NCI-H2107 (cell line): ENCODE measurements around the gene NTN5.
"Not testable (repeated sequence)": the region's sequence is repeated elsewhere in the genome, so short reads cannot be mapped to it uniquely, and the experiment has no call there.

Source experiments
- DNase-seq: peaks from one replicate; lab custom pipeline; 2025; lab: John Stamatoyannopoulos, UW

Gene NTN5, protein sequence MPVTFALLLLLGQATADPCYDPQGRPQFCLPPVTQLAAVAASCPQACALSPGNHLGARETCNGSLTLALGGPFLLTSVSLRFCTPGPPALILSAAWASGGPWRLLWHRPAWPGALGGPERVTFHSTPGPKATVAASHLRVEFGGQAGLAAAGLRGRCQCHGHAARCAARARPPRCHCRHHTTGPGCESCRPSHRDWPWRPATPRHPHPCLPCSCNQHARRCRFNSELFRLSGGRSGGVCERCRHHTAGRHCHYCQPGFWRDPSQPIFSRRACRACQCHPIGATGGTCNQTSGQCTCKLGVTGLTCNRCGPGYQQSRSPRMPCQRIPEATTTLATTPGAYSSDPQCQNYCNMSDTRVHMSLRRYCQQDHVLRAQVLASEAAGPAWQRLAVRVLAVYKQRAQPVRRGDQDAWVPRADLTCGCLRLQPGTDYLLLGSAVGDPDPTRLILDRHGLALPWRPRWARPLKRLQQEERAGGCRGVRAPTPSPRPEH

GRCh38 chr19:48672994-48673393 lies at the start of gene NTN5:
Gene NTN5 (minus strand): TSS chr19:48673017. CDS start chr19:48670986, 2,031 bp downstream.
- no peak for DNase-seq

DNA sequence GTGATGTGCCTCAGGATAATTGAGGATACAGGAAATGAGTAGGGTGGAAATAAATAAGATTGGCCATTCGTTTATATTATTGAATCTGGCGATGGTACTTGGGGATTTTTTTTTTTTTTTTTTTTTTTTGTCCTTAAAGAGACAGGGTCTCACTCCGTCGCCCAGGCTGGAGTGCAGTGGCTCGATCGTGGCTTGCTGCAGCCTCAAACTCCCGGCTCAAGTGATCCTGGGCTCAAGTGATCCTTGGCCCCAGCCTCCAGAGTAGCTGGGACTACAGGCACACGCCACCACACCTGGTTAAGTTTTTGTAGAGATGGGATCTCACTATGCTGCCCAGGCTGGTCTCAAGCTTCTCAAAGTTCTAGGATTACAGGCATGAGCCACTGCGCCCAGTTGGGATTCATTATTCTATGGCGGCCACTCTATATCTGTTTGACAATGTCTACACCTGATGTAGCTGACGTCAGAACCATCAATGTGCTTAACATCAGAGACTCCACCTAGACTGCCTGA lies 49.4 kb upstream of the NTN5 start:
- no peak for DNase-seq

DNA sequence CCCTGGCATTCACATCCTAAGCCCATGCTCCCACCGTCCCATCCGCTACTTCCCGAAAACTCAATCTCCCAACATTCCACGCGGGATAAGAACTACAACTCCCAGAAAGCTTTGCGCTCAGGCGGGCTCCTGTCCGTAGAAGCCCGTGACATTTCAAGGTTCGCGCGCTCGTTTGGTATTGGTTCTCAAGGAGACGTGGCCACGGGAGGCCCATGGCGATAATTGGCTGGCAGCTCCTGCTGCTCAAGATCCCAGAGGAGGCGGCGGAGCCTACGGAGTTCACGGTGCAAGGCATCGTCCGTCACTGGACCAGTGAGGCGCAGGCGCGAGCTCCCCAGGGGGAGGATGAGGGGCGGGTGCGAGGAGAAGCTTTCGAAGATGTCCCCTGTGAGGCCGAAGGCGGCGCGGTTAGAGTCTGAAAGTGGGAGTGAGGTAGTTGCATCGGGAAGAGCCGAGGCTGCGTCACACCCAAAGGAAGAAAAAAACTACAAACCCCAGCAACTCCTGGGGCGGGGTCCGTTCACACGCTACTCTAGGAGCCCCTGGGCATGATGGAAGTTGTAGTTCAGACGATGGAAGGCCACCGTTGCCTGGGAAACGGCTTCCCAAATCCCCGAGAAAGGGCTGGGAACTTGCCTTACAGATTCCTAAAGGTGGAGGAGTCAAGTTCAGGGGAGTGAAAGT lies 47.9 kb upstream of the NTN5 start:
- DNase-seq, result peak; percentile 96

- no peak for DNase-seq
These were observed 47.4 kb upstream of the NTN5 start for GRCh38 chr19:48720251-48720612.

DNA sequence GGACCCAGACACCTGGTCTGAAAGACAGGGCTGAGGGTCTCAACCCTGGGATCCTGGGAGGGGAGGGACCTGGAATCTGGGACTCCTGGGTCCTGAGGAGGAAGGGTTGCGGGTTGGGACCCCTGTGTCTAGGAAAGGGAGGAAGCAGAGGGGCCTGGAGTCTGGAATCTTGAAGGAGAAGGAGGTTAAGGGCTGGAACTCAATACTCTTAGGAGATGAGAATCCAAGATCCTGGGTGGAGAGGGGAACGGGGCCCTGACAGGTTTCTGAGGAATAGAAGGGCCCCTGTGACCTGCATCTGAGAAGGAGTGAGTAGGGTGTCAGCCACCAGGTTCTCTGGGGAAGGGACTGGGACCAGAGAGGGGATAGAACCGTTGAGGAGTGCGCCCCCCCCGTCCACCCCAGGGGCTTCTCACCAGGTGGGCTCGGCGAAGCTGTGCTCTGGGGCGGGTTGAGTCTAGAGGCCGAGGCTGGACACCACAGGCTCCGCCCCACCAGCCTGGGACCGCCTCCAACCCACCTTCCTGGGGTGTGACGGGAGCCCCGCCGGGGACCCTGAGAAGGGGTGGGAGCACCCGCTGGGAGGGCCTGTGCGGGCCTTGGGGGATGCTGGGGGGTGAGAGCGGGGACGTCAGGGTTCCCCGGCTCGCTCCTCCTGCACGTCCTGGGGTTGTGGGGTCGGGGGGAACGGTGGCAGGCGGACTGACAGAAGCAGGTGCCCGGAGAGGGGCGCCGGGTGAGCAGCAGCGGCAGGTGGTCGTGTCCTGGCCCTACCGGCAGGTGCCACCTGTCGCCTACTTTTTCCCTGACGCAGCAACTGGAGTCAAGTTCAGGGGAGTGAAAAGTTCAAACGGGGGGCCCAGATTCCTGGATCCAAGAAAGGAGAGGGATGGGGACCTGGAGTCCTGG lies 46.7 kb upstream of the NTN5 start, which contains the start of gene MAMSTR:
TSS of gene MAMSTR (minus strand) at position 463 of the 909 bp plus-strand sequence. CDS start 694 bp downstream, outside the sequence.
- no peak for DNase-seq

DNA sequence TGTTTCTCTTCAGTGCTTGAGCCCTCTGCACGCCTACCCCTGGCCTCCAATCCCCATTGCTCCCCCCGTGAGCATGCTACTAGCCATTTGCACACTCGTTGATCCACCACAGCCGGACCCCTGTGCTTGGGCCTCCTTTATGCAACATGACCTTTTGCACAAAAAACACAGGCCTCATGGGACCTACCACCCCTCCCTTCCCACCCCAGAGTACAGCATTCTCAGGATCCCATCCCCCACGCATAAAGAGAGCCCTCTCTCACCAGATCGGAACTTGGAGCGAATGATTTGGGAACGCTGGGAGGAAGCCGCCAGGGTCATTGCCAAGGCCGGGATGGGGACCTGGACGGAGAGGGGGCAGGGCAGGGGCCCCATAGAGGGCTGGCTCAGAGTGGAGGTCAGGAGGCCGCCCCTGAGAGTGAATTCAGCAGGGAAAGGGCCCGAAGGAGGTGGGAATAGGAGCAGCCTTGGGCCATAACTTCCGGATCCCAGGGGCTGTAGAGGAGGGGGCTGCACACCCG lies 46.0 kb upstream of the NTN5 start:
- no peak for DNase-seq

GRCh38 chr19:48718106-48718505 lies 45.3 kb upstream of the NTN5 start:
- DNase-seq, result not testable (repeated sequence)

DNA sequence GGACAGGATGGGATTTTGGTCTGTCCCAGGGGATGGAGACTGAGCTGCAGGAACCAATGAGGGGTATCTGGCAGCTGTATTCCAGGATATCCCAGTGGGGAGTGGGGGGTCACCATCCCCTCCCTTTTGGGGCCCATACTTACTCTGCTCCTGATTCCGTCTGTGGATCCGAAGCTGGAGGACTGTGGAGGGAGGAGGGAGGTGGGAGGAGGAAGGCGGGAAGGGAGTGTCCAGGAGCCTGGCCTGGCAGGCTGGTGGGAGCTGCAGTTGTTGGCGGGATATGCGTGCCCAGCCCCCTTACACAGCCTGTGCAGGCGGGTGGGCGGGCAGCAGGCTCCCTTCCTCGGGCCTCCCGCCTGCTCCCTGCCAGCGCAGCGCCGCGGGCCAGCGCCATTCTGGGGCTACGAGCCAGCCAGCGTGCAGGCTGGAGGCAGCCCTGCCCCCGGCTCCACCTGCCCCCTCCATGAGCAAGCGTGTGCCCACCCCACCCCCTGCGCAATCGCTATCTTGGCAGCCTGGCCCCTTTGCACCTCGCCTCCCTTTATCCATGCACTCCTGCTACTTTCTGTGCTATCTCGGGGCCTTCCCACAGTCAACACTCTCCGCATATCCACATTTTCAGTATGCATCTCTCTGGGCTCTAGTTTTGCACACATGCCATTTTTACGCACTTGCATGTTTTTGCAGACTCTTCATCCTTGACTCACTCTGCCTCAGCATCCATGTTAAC lies 43.9 kb upstream of the NTN5 start:
- DNase-seq, result no peak

- no peak for DNase-seq
These were observed 42.9 kb upstream of the NTN5 start for GRCh38 chr19:48715681-48716171.

DNA sequence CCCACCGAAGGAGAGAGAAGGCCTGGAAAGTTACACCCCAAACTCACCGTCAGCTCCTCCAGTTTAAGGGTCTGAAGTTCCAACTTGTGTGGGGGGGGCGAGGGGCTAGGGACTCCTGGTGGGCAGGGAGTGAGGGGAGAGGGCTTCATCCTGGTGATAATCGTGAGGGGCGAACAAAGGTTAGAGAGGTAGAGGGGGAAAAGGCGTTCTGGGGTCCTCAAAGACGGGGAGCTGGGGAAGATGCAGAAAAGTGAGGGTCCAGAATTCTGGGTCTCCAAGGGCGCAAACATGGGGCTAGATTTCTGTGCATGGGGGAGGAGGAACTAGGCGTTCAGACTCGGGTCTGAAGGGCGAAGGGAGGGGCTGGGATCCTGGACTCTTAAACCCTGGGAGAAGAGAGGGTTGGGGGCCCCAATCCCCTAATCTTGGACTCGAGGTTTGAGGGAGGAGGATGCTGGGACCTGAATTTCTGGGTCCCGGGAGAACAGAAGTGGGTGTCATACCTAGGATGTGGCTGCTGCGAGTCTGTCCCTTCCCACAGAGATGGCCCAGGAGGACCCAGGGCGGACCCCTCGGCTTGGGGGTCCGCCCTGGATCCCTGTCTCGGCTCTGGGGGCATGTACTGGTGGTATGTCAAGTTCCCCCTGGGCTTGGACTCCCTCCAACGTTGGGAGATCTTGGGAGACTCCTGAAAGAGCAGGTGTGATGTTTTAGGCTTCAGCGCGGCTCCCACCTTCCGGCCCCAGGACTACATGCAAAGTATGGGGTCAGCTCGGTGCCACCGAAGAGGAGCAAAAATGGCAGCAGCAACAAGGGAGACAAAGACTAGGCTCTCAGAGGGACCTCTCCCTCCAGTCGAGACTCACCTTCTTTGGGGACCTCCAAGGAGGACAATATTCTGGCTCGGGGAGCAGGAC lies 42.2 kb upstream of the NTN5 start:
- DNase-seq, result no peak

GRCh38 chr19:48713864-48714755 lies 41.3 kb upstream of the NTN5 start:
- DNase-seq, result peak; percentile 97

DNA sequence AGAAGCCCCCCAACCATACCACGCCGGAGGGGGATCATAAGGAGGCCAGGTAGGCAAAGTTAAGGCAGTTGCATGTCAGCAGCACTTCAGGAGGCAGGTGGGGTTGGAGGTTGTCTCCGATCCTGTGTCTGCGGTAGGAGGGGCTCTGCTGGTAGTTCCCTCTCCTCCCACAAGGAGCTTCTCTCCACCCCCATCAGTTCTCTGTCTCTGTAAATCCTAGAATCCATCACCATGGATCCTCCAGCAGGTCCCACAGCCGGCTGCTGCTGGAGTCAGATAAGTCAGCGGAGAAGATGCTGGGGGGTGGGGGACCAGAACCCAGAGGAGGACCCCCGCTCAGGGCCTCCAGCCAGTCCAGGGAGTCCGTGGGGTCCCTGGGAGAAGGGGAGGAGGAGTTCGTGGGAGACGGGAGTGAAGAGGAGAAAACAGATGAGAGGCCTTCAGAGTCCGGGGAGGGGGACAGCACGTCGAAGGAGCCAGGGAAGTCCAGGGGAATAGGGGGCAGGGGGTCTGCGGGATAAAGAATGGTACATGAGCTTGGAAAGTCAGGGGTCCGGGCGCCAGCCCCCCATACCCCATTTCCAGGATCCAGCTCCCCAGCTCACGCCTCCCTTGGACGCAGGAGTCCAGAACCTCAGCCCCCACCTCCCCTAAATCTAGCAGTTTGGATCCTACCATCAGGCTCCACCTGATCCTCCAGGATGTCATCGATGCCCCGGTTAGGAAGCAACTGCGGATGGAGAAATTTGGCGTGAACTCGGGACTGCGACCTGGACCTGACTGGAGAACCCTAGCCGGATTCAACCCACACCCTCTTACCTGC lies 40.4 kb upstream of the NTN5 start:
- DNase-seq, result no peak

DNA sequence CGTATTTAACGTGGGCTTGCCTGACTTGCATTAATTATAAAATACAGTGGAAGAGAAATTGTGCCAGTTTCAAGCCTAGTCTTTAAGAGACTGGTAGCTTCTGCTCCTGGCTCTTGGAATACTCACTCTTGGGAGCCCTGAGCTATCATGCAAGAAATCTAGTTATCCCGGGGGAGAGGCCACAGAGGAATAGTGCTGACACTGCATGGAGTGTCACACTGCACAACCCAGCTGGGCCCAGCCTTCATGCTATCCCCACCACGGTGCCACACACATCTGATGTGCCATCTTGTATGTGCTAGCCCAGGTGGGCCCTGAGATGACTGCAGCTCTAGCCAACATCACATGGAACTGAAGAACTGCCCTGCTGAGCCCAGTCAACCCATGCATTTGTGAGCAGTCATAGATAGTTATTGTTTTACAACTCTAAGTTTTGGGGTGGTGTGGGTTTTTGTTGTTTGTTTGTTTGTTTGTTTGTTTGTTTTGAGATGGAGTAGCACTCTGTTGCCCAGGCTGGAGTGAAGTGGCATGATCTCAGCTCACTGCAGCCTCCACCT lies 38.4 kb upstream of the NTN5 start:
- no peak for DNase-seq

- DNase-seq, result no peak
These were observed 35.7 kb upstream of the NTN5 start for GRCh38 chr19:48708471-48708870.

DNA sequence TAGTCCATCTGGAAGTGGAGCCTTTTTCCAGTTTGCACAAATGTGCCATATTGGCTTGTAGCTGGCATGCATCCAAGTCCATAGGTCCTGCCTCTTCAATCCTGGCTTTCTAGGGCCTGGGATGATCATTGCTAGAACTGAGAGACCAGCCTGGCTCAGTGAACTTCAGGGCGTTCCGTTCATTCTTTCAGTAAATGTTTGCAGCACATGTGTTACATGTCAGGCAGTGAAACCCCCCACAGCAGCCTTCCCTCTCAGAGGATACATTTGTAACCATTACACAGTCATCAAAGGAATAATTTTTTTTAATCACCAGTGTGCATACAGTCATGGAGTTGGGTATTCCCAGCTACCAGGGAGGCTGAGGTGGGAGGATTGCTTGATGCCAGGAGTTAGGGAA lies 32.6 kb upstream of the NTN5 start:
- no peak for DNase-seq

- DNase-seq, result no peak
These were observed 30.5 kb upstream of the NTN5 start for GRCh38 chr19:48703316-48703715.

- DNase-seq, result no peak
These were observed 29.9 kb upstream of the NTN5 start for GRCh38 chr19:48702701-48703100.
